PC-9 (cell line): Measurements from ENCODE around the gene KIAA1328.

Experiments used
- CTCF ChIP-seq: fragments of 200-600 bp; sonication (generic); conservative IDR thresholded peaks from 2 replicates; pipeline ENCODE4 v1.6.1; 2017; ENCODE audit warnings: mixed run types, antibody characterized with exemption, mild to moderate bottlenecking, moderate library complexity
- EZH2 ChIP-seq: fragments of 200-600 bp; sonication (generic); IDR thresholded peaks from 2 replicates; pipeline ENCODE4 v1.8.0; 2017; ENCODE audit warnings: antibody characterized with exemption, low read depth

GRCh38 chr18:37107748-37108522, 279.0 kb downstream of the KIAA1328 start:
- TF ChIP-seq CTCF, result no peak
- no peak for TF ChIP-seq EZH2
